ENCODE data around the gene MYMX. TPM values are rescaled to one million over a fixed set of nuclear protein-coding genes. Genes with fewer than 3 reads are reported as not detected.

Gene MYMX
- total and polyA plus RNA-seq, 2 of the 4 experiments (the other 2 are of a cell fraction) = not detected

DNA sequence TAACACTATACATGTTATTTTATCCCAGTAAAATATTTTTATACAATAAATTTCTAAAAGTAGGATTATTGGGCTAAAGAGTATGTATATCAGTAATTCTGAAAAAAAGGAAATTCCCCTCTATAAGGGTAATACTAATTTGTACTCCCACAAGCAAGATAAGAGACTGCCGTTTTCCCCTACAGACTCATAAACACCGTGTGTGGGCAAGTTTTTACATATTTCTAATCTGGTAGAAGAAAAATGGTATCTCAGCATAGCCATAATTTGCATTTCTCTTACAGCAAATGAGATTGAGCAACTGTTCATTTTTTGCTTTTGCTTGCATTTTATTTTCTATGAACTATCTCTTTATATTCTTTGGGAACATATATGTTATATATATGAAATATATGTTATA, 26.0 kb upstream of the MYMX start:
- Histone ChIP-seq H4K8ac (ENCODE audit: low read depth in 2 of 2, low read length in 2 of 2) (no peak overlapping the region), H3K79me1 (ENCODE audit: low read depth in 1 of 2, low read length in 2 of 2) (no peaks in the 10 kb centered on the region), H3K23ac (ENCODE audit: low read depth, low read length) (no peak overlapping the region), H3K18ac (ENCODE audit: low read depth, low read length) (no peak overlapping the region), H2AK9ac (replicated peaks; ENCODE audit: low read depth, low read length, poor library complexity) (no peak overlapping the region), H3K4me3 (ENCODE audit: insufficient read depth, low read depth, low read length) (no peak overlapping the region), H3K4ac (ENCODE audit: low read depth, low read length) (no peak overlapping the region), H2BK120ac (ENCODE audit: low read depth, low read length) (no peak overlapping the region), H3K27ac (ENCODE audit: insufficient read depth, low read length) (no peak overlapping the region), H3K4me1 (ENCODE audit: control insufficient read depth, insufficient read depth, low read length) (no peaks in the 10 kb centered on the region), H2BK5ac (ENCODE audit: low read depth, low read length, poor library complexity, severe bottlenecking) (no peak overlapping the region), H3K36me3 (ENCODE audit: control insufficient read depth, insufficient read depth, low read length) (no peaks in the 10 kb centered on the region), H3K9me1 (ENCODE audit: insufficient read depth, low read length) (no peaks in the 10 kb centered on the region), H3K4me2 (ENCODE audit: low read depth, low read length) (no peak overlapping the region), H3K14ac (replicated peaks; ENCODE audit: low read depth, low read length) (no peak overlapping the region), H4K5ac (ENCODE audit: low read depth, low read length) (no peak overlapping the region), H3K9ac (ENCODE audit: low read depth, low read length) (no peak overlapping the region), H3K56ac (ENCODE audit: extremely low read depth, insufficient read depth, low read length) (no peak overlapping the region), H2BK15ac (ENCODE audit: low read depth, low read length) (no peak overlapping the region), H2AFZ (replicated peaks; ENCODE audit: low read length, poor library complexity) (no peak overlapping the region), H3K27me3 (ENCODE audit: control insufficient read depth, insufficient read depth, low read length) (peaks cover 25% of the 10 kb centered on the region), H3K9me3 (ENCODE audit: control insufficient read depth, insufficient read depth, low read length) (no peaks in the 10 kb centered on the region), H4K20me1 (ENCODE audit: insufficient read depth, low read length) (no peaks in the 10 kb centered on the region), H2AK5ac (ENCODE audit: low read depth, low read length) (no peak overlapping the region), H2BK20ac (ENCODE audit: low read depth, low read length) (no peak overlapping the region), H4K91ac (ENCODE audit: insufficient read depth, low read depth, low read length) (no peak overlapping the region)
- dilution Hi-C loops (cut with HindIII; ENCODE audit: low sequenced_read_pairs, unreplicated experiment) = no loop called here
- DNase-seq (no peak), ATAC-seq (ENCODE audit: low read depth) (no peak)
- intact Hi-C loops (cut with micrococcal nuclease) = loop anchor here (2.0 kb wide), 1 partner anchor 18 kb away; no protein-coding TSS in a partner anchor
- no CpG with 5 or more reads among the region's 2 CpGs for WGBS, 2 experiments (ENCODE audit: extremely low coverage in 2 of 2, insufficient read length in 1 of 2)
- ChIA-PET CTCF (interaction anchor here (0.7 to 1.1 kb wide), 2 partner anchors 91 to 148 kb away, joined by 3 to 4 read pairs; no protein-coding TSS in a partner anchor), POLR2A (ENCODE audit: unreplicated experiment) (no interaction called here)
- no peak for TF ChIP-seq POLR2A (IDR thresholded peaks at IDR 0.05; ENCODE audit: low read depth, low read length)
- no peak for TF ChIP-seq RCOR1 (IDR thresholded peaks at IDR 0.05; ENCODE audit: insufficient replicate concordance, low read length)
- TF ChIP-seq, protein P1, sequence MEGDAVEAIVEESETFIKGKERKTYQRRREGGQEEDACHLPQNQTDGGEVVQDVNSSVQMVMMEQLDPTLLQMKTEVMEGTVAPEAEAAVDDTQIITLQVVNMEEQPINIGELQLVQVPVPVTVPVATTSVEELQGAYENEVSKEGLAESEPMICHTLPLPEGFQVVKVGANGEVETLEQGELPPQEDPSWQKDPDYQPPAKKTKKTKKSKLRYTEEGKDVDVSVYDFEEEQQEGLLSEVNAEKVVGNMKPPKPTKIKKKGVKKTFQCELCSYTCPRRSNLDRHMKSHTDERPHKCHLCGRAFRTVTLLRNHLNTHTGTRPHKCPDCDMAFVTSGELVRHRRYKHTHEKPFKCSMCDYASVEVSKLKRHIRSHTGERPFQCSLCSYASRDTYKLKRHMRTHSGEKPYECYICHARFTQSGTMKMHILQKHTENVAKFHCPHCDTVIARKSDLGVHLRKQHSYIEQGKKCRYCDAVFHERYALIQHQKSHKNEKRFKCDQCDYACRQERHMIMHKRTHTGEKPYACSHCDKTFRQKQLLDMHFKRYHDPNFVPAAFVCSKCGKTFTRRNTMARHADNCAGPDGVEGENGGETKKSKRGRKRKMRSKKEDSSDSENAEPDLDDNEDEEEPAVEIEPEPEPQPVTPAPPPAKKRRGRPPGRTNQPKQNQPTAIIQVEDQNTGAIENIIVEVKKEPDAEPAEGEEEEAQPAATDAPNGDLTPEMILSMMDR (conservative IDR thresholded peaks at IDR 0.05; ENCODE audit: low read depth, low read length) = no peak
- TF ChIP-seq RAD21 (IDR thresholded peaks at IDR 0.05; ENCODE audit: low read length) = no peak
- no peak for TF ChIP-seq CHD1 (IDR thresholded peaks at IDR 0.05; ENCODE audit: low read depth, low read length)
- TF ChIP-seq RFX5 (IDR thresholded peaks at IDR 0.05; ENCODE audit: low read depth, low read length) = no peak
- no peak for TF ChIP-seq NFE2L2 (IDR thresholded peaks at IDR 0.05; ENCODE audit: low read depth, low read length)
- TF ChIP-seq, protein P2, sequence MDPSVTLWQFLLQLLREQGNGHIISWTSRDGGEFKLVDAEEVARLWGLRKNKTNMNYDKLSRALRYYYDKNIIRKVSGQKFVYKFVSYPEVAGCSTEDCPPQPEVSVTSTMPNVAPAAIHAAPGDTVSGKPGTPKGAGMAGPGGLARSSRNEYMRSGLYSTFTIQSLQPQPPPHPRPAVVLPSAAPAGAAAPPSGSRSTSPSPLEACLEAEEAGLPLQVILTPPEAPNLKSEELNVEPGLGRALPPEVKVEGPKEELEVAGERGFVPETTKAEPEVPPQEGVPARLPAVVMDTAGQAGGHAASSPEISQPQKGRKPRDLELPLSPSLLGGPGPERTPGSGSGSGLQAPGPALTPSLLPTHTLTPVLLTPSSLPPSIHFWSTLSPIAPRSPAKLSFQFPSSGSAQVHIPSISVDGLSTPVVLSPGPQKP (IDR thresholded peaks at IDR 0.05; ENCODE audit: borderline replicate concordance, low read depth, low read length) = no peak
- no peak for TF ChIP-seq BHLHE40 (IDR thresholded peaks at IDR 0.05; ENCODE audit: low read depth, low read length)
- in situ Hi-C loops (cut with MboI; ENCODE audit: low sequenced_read_pairs) = no loop called here
- BruUV-seq (replicated peaks) = no TSS peak

Data from IMR-90 (cell line).